ENCODE measurements around the gene CAMK2G.

DNA sequence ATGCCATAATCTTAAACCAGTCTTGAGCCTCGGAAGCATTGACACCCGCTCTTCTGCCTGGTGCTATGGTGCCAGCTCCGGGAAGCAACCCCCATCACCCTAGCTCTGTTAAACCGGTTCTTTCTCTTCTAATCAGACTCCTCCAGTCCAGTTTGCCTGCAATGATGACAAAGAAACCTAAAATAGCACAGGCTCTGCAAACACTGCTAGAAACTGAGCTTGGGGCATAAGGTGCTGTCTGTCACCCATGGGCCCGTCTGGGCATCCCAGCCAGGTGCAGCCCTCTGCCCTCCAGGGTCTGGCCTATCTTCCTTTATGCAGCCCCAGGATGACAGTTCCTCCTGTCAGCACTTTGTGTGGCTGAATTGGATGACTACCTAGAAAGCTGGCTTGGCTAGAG, 14.2 kb upstream of the CAMK2G start:
- TF ChIP-seq EZH2phosphoT487 (IDR thresholded peaks at IDR 0.05; ENCODE audit: borderline replicate concordance, low read depth, low read length) (no peak), CTCF (conservative IDR thresholded peaks at IDR 0.05; ENCODE audit: low read length) (no peak)
